ENCODE results near the gene MSL3B.

MSL3B gene

DNA sequence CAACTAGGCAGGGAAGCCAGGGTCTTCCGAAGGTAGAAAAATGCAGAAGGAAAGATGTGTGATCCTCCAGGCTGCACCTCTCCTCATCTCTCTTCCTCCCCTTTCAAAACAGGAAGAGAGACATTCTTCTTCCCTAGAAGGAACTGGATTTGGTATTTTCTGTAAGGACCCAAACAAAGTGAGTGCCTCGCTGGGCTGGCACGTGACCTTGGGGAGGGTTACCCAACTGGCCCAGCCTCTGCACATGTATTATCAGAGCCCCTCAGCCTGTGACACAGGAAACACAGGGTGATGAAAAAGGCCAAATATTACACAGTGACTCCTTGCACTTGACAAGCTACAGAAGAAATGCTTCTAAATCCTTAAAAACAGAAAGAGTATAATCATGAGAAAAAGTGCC lies 16.1 kb downstream of the MSL3B start:
- DNase-seq, result no peak

DNA sequence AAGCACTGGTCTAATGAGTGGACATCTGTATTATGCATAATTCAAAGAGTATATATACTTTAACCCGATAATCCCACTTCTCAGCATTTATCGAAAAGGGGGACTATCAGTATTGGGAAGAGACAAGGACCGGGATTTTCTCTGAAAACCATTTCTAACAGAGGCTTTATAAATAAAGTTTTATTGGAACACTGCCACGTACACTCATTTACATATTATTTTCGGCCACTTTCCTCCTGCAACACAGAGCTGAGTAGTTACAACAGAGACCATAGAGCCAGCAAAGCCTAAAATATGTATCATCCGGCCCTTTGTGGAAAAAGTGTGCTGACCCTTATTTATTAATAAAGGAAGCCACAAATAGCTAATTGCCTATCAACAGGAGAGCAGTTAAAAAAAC lies 17.0 kb downstream of the MSL3B start:
- no peak for DNase-seq

DNA sequence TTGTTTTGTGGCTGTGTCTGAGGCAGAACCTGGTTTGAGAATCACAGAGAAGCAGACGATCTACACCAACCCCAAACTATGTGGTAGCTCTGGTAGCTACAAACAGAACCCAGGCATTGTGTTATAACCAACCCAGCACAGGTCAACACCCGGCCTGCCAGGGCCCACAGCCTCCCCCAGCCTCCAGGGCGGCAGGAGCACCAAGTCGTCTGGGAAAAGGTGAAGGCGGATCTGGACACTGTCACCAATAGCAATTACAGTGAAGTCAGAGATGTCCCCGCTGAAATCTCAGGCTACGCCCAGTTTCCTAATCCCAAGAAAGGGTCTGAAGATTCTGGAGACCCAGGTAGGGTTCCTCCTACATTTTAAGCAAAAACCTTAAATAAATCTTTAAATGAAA lies 17.4 kb downstream of the MSL3B start:
- DNase-seq, result no peak

DNA sequence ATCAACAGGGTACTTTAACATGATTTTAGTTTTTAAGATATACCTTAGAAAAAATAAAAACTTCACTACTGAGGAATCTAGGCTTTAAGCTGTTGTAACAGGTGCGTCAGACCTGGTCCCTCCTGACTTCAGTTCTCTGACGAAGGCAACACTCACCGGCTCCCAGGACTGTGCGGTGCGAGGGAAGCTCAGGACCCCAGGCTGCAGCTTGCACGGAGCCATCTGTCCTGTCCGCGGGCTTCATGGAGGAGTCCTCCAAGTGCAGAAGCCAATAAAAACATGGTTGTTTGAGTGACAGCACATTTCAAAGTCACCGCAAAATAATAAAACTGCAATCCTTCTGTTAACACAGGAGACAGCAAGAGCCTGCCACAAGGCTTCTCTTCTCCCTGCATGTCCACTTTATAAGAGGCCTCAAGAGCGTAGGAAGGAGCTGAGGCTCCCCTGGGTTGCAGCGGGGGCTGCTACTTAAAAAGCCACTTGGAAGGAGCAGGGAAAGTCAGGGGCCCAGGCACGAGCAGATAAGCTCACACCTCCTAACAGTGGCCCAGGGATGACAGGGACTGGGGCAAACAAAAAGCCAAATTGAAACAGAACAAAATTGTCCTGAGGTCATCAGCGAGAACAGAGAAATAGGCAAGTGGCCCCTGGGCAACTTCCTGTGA lies 18.4 kb downstream of the MSL3B start:
- DNase-seq, result no peak

DNA sequence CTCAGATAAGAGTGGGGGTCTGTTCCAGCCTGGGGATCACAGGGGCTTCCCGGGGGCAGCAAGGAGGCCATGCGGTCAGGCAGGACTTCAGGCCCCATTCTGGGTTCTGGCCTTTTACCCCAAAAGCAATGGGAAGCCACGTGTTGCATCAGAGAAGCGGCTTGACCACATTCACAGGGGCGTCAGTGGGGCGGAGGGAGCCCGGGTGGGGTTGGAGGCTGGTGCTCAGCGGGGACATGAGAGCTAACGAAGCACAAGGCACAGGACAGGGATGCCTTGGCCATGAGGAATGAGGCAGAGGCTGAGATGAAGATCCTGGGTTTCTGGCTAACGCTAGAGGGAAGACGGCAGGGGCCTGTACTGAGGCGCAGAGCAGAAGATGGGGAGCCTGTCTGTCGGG lies 19.9 kb downstream of the MSL3B start:
- DNase-seq, result no peak

DNA sequence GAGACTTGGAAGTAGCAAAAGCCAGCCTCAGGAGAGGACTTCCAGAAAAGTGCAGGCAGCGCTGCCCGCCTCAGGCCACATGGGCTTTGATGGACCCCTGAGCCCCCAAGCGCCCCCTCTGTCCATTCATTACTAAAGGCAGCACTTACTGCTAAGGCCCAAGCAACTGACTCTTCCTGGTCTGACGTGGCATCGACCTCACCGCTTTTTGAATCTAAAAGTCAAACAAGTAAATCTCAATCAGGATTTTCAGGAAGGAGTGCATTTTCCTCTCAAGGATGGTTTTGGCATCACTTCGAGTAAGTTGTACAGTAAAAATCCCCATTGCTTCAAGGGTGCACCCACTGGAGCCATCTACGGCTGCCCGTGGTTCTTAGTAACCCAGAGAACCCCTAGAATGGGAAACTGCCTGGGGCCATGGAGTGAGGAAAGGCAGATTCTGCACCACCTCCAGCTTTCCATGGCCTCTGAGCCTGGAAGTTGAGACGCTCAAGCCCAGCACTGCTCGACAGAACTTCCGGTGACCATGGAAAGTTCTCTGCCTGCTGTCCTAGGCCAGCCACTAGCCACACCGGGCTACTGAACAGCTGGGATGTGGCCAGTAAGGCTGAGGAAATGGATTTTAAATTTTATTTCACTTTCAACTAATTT lies 20.8 kb downstream of the MSL3B start:
- no peak for DNase-seq

DNA sequence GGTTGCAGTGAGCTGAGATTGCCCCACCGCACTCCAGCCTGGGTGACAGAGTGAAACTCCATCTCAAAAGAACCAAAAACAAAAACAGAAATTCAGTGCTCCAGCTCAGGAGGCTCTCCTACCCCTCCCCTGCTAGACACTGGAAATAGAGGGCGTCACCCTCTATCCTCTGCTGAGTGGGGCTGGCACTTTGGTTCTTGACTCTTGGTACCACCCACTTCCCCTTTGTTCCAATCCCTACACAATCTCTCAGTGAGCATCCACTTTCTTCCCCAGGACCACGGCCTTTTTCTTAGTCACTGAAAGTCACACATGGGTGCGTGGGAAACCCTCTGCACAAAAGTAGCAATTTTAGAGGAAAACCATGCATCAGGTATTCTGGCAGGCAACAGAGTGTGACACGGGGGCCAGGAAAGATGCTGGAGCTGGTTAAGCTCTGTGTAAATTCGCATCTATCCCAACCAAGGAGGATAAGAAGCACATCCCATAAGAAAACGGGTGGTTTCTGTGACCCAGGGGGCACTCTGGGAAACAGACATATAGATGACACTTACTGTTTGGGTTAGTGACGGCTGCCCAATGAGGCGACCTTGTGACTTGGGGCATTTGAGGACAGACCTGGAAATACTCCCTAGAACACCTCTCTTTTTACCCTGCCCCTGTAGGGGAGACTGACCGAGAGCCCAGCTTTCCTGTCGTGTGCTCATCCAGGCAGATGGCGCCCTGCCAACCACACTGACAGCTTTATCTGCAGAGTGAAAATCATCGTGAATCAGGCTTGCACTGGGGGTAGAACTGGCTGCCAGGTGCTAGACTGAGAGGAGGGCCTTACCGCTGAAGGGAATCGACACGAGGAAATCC lies 21.6 kb downstream of the MSL3B start:
- no peak for DNase-seq

DNA sequence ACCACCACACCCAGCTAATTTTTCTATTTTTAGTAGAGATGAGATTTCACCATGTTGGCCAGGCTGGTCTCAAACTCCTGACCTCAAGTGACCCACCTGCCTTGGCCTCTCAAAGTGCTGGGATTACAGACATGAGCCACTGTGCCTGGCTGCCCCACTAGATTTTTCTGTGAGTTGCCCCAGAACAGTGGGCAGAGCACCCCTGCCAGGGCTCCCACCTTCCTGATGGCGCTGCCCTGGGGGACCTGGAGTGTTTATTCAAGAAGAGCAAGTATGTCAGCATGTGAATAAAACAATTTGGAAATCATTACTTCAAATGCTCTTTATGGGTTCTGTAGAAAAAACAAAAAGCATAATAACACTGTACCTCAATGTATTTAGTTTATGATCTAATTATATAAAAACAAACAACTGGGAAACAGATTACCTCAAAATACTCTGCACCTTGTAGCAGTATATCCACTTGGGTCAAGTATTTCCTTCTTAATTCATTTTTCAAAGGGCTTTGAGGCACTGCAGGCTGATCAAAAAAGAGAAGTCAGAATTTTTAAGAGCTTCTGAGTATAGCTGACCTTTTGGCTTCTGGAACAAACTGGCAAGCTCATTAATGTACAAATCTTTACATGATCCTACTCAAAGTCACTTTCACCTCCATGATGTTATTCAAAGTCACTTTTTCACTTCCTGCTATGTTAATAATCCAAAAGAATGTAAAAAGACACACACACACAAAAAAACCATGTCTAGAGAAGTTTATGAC lies 22.7 kb downstream of the MSL3B start:
- DNase-seq, result no peak

DNA sequence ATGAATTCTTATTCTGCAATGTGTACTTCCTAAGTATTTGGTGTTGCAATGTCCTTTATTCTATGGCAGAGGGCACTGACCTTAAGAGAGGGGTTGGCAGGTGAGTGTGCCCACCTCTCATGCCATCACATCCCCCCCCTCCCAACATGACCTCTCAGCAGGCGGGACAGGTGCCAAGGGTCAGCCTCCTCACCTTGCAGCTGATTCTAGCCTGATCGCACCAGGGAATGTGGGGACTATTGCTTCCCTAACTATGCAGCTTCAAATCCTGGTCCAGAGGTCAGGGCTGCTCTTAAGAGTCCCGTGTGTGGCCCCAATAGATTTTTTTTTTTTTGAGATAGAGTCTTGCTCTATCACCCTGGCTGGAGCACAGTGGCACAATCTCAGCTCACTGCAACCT lies 23.4 kb downstream of the MSL3B start:
- DNase-seq, result no peak

DNA sequence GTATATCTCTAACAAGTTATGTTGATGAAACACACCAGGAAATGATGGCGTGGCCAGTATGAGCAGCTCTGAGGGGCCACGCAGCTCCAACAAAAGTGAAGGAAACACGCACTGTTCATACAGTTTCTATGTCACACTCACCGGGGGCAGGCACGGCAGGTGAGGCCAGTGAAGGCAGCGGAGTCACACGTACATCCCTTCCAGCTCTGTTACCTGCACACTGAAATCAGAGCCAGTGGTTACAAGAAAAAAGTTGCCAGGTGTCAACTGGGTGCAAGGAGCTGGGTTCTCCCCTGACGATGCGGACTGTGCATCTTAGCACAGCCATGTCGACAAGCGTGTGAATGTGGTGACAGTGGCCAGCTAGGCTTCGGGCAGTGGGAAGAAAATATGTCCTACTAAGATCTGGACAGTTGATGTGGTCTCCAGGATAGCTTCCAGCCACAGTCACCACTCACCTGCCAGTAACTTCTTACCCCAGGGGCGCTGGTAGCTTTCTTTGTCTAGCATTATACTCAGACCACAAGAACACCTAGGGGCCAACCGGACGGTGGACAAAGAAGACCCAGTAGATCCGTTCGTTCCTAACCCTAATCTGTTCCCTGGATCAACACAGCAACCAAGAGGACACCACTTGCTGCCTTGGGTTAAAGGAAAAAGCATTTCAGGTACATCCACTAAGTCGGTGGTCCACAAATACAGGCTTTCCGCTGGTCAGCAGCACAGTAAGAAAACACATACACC lies 23.9 kb downstream of the MSL3B start:
- DNase-seq, result no peak

DNA sequence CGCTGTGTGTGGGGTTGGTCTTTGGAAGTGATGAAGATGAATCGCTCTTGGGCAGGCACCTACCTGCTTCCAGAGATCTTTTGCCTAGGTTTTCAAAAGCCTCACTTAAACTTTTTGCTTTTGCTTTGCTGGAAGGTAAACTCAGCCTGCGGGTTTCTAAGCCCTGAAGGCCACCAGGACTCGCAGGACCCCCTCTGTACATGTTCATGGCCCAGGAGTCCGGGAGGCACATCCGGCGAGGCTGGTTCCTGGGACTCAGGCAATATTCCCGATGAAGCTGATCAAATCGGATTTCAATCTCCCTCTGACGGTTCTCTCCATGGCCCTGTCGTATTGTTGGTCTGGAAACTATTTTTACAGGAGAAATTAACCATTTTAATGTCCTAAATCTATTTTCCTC lies 27.0 kb downstream of the MSL3B start:
- no peak for DNase-seq

DNA sequence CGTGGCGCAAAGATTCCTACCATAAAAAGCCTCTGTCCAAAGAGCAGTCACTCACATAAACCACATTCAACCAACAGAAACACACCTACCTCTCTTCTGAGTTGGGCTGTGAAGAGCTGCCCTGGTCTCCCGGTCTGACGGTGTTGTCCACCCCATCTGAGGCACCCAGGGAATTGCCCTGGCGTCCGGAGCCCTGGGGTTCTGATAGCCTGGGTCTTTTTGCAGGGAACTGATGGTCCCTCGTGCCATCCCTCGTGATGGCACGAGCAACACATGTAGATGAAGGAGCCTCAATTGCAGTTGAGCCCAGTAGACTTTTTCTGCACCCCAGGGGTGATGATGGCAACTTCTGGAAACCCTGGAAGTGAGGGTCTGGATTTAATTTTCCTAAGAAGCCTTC lies 27.7 kb downstream of the MSL3B start:
- DNase-seq, result no peak

DNA sequence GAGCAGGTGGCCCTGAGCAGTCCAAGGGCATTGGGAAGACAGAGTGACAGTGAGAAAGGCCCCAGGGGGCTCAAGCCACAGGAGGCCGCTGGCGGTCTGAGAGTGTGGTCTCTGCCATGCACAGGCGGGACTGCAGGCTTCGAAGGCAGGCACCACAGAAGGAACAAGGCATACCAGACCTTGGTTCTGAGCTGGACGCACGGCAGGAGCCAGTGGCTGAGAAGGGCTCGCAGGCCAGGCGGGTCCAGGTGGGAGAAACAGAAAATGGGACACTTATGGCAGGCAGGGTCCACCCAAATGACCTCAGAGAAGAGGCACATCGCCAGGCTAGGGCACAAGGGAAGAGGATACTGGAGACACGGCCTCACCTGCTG lies 28.8 kb downstream of the MSL3B start:
- DNase-seq, result no peak

DNA sequence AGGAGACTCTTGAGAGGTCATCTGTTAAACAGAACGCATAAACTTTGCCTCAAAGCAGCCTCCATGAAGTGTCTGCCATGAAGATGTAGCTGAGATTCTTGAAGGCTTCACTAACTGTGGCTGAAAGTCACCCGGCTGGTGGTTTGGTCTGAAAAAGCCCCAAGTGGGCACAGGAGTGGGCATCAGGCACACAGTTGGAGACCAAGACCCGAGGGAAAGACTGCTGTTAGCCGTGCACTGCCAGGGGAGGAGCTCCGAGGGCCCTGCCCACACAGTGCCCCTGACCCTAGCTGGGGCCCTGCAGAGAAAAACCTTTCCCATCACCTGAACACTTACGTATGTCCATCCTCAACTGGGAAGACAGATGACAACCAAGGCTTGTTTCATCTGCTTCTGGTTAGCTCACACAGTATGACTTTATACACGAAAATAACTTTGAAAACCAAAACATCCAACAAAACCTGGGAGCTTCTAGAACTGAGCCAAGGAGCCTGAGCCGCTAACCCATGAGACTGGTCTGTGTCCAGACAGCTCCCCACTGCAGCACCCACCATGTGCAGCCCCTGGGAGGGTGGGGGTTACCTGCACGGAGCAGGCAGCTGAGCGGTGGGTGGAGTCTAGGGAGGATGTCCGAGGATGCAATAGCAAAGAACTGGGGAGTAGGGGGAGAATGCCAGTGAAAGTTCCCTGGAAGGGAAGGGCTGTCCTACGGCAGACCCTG lies 29.3 kb downstream of the MSL3B start:
- no peak for DNase-seq

DNA sequence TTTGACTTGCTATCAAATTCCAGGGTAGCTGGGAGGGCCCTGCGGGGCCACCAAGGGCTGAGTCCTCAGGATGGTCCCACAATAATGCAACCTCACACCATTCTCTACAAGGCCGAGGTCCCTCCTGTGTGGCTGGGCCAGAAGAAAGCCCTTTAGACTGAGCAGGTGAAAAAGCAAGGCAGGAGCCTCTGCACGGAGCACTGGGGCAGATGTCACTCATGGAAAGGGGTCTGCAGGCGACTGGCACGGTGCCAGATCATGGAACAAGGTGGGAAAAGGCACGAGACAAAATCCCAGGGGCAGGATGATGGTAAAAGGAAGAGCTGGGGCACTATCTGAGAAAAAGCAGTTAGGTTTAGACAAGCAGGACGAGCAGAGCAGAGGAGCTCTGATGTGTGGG lies 29.9 kb downstream of the MSL3B start:
- DNase-seq, result no peak

DNA sequence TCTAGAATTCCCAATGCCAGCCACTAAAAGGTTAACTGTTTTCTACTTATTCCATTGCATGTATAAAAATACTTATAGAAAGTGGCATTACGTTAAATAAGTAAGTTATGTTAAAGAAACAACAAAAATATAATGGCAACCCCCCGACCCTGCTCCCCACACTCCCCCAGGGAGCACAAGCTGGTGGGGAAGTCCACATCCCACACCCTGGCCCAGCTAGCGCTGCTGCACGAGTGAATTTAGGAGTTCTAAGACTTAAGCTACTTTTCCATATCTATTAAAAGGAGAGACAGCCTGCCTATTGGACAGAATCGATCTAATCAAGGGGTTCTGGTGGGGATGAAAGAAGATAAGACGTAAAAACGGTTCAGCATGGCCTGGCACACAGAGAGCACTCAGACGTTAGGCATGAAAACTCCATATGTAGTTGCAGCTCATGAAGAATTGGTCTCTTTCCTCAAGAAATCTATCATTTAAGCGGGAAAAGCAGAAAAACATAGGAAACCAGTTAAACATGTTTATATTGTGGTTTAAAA lies 30.4 kb downstream of the MSL3B start:
- no peak for DNase-seq

DNA sequence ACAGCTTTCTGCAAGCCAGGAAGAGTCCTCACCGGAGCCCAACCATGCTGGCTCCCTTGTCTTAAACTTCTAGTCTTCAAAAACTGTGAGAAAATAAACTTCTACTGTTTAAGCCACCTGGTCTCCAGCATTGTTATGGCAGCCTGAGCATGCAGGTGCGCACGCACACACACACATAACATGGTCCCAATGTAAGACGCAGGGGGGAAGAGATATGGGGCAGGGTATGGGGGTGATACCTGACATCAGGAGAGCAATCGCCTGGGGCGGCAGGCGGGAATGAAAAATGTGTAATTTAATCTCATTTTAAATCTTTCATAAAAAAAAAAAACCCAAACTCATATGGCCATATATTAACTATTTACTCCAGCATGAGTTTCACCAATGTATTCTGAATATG lies 31.8 kb downstream of the MSL3B start:
- DNase-seq, result no peak

DNA sequence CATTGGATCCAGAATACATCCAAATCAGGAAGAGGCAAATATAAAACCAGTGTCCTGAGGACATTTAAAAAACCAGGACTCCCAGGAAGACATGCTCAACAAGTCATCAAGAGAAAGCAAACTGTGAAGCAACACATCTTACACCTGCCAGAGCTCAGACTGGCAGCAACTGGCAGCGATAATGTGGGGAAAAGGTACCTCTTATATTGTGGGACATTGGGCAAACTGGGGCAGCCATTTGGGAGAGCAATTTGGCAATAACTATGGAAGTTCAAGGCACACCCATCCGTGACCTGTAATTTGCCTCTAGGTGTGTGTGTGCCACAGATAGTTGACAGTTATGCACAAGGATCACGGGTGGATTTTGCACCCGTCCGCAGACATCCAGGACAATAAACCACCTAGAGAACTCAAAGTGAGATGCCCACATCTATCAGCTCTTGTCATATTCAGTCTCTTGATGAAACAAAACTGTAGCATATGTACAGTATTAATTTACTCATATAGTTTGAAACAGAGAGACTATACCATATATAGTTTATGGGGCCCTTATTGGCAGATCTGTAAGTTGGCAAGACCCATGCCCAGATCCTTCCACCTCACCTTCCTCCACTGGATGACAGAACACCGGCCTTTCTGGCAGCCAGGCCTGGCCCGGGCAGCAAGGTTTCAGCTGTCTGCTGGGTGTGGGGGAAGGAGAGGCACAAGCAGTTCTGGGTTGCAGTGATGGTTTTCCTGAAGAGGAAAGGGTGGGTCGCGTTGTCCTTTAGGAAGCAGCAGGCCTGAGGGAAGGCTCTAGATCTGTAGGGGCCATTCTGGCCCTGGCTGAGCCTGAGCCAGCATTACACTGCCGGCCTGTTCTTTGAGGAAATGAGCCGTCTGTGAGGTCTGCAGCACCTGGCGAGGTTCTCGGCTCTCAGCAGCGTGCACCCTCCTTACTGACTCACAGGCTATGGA lies 32.7 kb downstream of the MSL3B start:
- DNase-seq, result no peak

DNA sequence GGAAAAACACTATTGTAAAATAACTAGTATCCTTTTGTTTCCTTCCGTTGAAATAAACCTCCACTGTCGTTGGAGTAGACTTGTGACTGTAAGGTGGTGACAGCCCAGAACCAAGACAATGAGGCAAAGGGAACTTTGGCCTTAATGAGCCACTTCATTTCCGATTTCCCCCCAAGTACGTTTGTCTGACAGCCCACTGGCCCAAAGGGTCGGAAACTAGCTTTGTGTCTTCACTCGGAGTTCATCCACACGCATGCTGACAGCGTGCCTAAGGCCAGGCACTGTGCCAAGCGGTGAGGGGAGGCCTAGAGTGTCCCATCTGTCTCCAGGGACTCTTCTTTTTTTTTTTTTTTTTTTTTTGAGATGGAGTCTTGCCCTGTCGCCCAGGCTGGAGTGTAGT lies 34.8 kb downstream of the MSL3B start:
- DNase-seq, result no peak

DNA sequence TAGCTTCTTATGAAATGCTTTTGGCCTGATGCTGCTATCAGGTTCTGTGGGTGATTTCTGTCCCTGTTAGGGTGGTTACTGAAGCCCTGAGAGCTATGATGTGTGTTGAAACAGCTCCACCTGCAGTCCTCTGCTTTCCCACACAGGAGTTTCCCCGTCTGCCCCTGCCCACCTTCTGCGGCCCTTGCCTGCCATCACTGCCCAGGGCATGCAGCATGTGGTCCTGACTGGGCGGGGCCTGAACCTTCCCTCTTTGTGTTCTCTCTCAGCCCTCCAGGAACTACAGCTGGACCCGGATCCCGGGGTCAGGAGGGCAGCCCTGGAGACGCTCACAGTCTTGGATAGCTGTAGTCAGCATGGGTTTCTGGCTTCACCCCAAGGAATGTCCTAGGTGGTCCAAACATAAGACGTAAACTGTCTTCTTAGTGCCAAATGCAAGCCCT lies 35.3 kb downstream of the MSL3B start:
- DNase-seq, result no peak

Measured in CD4-positive, alpha-beta T cell treated with Interleukin-17A for 4 hours (primary cell).